Raji (cell line): ENCODE results near the gene ADAMTS4.
A peak's percentile ranks its signal among the peaks of the same experiment; 100 is the strongest.

Source experiments
- POLR2A ChIP-seq: IDR thresholded peaks from 2 replicates; pipeline ENCODE4 v1.6.1; 2011; ENCODE audit warnings: low read depth, low read length, control low read depth; ENCODE audit not compliant: insufficient read depth

ADAMTS4 gene

DNA sequence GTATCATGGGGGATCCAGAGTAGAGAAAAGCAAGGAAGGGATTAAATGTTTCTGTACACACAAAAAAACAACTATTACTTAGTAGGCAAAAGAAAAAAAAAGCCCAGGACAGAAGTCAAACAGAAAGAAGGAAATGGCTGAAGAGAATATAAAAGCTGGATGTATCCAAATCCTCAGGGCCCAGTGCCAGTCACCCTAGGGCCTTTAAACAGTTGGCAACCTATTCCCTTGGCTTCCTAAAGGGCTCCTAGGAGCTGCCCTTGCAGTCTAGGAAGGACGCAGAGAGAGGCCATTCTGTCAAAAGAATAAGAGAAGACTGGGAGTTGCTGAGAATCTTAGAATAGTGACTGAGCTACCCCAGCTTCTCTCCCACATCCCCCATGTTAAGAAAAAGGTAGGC is 26.5 kb downstream of the ADAMTS4 start:
- TF ChIP-seq POLR2A = no peak

DNA sequence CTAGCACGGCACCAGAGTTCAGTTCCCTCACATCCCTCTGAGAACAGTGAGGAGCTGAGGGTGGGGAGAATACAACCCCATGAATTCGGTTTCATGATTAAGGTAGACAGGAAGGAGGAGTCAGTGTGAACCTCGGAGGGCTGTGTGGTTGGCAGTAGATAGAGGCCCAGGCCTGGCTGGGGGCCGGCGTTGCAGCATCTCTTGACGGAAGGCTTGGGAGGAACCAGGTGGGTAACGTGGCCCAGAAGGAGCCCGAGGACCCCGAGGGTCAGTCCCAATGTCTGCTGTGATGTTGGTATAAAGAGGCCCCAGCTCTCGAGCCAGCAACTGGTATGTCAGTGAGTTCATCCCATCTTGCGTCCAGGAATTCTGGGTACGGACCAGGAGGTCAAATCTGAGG is 27.2 kb downstream of the ADAMTS4 start:
- TF ChIP-seq POLR2A = no peak

DNA sequence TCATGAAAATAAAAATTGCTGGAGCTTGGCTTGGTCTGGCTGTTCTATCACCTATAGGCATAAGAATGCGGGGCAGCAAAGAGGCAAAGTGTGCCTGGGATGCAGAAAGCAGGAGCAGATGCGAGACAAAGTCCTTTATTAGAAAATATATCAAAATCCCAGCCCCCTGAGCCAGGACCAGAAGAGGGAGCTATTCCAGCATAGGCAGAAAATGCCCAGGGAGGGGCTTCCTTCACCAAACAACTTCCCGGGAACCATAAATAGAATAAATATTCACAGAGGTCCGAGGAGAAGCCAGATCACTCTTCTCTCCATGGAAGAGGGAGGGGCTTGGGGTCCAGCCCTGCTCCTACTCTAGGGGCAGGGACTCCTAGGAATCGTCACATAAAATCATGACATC is 27.7 kb downstream of the ADAMTS4 start:
- no peak for TF ChIP-seq POLR2A

DNA sequence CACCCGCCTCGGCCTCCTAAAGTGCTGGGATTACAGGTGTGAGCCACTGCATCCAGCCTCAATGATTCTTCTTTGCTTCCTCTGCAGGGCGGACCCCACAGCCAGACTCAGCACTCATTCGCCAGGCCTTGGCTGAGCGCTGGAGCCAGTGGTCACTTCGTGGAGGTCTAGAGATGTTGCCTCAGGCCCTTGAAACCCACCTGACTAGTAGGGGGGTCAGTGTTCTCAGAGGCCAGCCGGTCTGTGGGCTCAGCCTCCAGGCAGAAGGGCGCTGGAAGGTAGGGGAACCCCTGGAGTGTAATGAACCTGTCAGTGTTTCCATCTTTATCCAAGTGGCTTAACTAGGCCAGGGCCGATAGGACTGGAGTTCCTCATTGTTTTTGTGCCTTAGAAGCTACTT is 29.9 kb downstream of the ADAMTS4 start:
- TF ChIP-seq POLR2A = no peak

DNA sequence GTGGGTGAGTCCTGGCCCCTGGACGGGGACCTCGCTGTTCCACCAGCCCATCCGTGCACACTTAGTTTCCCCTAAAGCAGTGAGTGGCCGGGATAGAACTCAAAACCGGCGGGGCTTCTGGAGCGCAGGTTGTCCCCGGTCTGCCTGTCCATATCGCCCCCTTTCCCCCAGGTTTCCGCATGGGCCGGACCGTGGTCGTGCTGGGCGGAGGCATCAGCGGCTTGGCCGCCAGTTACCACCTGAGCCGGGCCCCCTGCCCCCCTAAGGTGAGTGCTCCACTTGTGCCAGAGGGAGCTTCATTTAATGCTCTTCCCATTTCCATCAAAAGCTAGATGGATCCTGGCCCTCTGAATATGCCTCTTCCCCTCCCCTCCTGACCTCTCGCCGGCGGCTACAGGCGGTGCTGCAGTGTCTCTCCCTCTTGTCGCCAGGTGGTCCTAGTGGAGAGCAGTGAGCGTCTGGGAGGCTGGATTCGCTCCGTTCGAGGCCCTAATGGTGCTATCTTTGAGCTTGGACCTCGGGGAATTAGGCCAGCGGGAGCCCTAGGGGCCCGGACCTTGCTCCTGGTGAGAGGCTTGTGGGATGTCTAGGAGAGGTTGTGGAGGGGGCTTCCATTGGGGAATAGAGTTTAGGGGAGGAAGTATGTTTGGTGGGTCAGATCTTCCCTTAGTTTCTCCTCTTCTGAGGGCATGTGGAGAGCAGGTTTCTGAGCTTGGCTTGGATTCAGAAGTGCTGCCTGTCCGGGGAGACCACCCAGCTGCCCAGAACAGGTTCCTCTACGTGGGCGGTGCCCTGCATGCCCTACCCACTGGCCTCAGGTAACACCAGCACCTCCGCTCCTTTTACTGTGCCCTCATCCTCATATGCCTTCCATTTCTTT is 31.9 kb downstream of the ADAMTS4 start:
- TF ChIP-seq POLR2A = no peak

DNA sequence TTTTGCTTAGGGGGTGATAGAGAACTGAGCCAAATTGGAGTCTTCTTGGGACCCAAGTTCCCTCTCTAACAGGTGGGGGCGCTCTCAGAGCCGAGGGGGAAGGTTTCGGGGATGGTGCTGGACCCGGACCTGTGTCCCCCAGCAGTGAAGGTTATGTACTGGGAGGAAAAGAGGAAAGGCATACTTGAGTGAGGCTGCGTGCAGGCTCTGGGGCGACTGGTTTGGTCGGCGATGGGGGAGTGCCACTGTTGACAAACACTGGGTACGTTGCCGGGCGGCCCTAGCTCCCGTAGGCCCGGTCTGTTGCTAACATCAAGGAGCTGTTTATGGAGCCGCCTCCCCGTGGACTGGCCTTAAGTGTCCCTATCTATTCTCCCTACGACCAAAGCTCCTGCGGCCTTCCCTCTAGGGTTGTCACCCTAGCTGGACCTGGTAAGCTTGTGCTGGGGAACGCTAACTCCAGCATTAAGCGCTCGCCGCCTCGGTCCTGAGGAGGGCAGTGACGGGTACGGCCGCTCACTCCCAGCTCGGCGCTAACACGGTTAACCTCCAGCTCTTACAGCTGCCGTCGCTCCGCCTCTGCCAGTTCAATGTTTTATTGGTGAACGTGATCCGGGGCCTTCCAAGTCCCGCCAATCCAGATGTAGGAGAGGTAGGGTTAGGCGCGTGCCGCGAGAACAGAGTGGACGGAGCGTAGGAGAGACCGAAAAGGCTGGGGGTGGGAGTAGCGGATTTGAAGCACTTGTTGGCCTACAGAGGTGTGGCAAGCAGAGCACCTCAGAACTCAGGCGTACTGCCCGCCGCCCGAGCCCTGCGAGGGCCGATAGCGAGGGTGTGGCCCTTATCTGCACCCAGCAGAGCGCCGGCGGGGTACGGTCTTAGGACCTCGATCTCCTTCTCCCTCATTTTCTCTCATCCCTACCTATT is 32.8 kb downstream of the ADAMTS4 start, which contains the start of gene PPOX:
PPOX (plus strand) TSS at position 685 of the 927 bp plus-strand sequence. CDS start 422 bp downstream, outside the sequence.
- peak; percentile 81 for TF ChIP-seq POLR2A

DNA sequence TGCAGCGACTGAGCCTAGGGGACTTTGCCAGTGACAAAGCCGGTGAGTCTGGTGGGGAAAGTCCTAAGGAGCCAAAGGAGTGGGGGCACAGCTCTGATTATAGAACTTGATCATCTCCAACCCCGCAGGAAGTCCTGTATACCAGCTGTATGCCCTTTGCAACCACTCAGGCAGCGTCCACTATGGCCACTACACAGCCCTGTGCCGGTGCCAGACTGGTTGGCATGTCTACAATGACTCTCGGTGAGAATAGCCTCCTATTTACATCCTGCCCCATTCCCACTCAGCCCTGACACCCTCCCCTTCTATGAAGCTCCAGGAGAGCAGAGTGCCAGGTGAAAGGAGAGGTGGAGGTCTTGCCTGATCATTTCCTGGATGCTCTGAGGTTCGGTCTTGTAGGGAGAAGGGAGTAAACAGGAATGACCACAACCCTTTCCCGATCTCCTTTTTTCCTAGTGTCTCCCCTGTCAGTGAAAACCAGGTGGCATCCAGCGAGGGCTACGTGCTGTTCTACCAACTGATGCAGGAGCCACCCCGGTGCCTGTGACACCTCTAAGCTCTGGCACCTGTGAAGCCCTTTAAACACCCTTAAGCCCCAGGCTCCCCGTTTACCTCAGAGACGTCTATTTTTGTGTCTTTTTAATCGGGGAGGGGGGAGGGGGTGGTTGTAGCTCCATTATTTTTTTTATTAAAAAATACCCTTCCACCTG is 33.8 kb downstream of the ADAMTS4 start:
- no peak for TF ChIP-seq POLR2A

DNA sequence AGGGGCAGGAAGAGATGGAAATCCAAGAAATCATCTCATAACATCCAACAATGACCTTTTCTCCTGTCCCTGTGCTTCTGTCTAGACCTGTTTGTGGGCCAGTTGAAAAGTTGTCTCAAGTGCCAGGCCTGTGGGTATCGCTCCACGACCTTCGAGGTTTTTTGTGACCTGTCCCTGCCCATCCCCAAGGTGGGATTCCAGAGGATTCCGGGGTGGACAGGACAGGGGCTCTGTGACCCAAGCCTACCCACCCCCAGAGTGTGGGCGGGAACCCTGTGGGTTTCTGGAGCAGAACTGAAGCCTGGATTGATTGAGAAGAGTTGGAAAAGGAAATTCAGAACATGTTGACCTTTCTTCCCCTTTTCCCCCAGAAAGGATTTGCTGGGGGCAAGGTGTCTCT is 35.1 kb downstream of the ADAMTS4 start:
- TF ChIP-seq POLR2A = no peak

DNA sequence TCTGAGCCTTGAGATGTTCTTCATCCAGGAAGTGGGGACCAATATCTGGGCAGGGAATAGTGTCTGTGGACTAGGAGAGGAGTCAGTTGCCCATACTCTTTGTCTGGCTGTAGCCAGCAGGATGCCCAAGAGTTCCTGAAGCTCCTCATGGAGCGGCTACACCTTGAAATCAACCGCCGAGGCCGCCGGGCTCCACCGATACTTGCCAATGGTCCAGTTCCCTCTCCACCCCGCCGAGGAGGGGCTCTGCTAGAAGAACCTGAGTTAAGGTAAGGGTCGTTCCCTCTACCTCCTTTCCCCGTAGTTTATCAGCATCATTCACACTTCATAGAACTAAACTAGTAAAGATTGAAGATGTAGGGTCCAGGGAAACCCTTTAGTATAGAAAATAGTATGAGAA is 36.0 kb downstream of the ADAMTS4 start:
- no peak for TF ChIP-seq POLR2A

DNA sequence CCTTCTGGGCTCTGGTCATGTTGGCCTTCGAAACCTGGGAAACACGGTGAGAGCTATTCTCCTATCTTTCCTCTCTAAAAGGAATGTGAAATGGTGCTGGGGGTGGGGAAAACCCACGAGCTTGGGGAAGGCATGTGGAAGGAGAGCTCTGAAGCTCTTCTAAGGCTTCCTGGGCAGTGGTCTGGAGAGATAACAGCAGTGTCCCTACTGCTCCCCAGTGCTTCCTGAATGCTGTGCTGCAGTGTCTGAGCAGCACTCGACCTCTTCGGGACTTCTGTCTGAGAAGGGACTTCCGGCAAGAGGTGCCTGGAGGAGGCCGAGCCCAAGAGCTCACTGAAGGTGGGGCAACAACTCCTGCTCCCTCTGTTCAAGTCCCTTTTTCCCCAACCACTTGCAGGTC is 36.8 kb downstream of the ADAMTS4 start:
- TF ChIP-seq POLR2A = no peak

DNA sequence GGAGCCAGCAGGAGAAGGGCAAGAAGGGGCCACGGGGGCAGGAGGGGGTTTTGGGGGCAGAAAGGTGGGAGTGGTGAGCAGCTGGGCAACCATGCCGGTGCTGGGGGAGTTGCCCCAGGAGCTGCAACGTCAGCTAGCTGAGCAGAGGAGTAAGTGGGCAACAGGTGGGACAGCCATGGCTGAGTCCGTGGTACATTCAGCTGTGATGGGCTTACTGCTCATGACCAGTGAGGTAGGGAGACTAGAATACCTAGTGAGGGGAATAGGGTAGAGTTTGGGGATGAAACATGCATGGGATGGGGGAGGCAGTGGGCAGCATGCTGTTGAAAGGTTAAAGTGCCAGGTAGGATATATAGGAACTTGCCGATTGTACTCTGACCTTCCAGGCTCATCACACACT is 37.2 kb downstream of the ADAMTS4 start:
- TF ChIP-seq POLR2A = no peak

DNA sequence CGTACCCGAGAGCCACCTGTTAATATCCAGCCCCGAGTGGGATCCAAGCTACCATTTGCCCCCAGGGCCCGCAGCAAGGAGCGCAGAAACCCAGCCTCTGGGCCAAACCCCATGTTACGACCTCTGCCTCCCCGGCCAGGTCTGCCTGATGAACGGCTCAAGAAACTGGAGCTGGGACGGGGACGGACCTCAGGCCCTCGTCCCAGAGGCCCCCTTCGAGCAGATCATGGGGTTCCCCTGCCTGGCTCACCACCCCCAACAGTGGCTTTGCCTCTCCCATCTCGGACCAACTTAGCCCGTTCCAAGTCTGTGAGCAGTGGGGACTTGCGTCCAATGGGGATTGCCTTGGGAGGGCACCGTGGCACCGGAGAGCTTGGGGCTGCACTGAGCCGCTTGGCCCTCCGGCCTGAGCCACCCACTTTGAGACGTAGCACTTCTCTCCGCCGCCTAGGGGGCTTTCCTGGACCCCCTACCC is 38.1 kb downstream of the ADAMTS4 start:
- TF ChIP-seq POLR2A = no peak

DNA sequence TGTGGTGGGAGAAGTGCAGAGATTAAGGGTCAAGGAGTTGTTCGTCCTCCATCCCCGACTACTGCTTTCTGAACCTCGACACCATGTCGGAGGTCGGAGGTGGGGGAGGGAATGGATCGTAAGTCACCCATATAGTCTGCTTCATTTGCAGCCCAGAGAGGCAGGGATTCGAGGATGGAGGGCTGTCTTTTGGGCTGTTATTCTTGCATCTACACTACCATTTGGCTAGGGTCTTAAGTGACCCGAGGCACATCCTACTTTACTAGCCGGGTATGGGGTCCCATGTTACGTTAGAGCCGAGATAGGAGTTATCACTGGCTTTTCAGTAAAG is 39.0 kb downstream of the ADAMTS4 start:
- TF ChIP-seq POLR2A = no peak

DNA sequence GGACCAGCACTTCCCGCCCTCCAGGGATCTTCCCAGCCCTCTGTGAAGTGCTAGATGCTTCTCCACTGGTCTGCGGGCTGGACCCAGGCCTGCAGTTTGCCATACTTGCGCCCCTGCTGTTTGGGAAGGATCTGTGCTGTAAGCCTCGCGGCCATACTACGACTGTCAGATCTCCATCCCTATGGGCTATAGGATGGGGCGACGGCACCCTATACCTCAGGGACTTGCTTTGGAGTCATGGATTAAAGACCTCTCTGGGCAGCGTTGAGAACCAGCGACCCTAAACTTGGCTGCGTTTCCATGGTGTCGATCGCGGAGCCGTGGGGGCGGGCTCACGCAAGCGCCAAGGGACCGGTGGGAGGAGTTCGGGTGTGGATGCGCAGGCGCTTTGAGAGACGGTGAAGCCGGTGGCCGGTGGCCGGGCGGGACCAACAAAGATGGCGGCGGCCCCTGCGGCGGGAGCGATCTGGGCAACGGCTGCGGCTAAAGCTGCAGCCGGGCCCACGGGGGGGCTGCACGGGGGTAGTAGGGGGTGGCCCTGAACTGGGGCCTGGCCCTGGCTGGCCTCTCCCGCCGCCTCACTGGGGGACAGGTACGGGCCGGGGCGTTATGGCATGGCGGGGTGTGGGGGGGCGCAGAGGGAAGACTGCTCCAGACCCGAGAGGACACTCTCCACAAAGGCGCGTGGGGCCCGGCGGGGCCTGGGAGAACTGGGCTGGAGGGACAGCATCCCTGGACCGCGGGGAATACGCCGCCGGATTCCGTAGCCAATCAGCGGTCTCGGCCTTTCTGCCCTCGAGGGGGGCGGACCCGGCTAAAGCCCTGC is 39.6 kb downstream of the ADAMTS4 start, which contains the start of gene USP21:
USP21 (plus strand) TSS at position 414 of the 826 bp plus-strand sequence. CDS start 1,141 bp downstream, outside the sequence.
- peak; percentile 69 for TF ChIP-seq POLR2A

DNA sequence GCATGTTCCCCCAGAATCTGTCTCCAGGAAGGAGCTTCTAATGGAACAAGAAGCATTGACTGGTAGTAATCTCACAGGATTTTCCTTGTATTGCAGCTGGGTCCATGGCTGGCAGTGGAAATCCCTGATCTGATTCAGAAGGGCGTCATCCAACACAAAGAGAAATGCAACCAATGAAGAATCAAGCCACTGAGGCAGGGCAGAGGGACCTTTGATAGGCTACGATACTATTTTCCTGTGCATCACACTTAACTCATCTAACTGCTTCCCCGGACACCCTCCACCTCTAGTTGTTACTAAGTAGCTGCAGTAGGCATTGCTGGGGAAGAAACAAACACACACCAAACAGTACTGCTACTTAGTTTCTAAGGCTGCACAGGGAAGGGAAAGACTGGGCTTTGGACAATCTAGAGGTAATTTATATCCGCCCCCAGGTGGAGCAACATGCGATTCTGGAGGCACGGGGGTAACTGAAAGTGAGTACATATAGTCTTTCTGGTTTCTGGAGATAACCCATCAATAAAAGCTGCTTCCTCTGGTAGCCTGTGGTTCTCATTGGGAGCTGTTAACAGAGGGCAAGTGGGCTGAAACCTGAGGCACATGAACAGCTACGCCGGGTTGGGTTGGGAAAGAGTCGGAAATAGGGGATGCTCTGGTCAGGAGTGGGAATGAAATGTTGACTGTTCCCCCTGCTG is 40.4 kb downstream of the ADAMTS4 start:
- no peak for TF ChIP-seq POLR2A
